Putamen (tissue), 1 donor: Measurements from ENCODE around the gene IGSF9.

ENCODE experiments used
- DNase-seq: peaks from one replicate; pipeline ENCODE4 v3.0.0-alpha.2; 2016; ENCODE audit warnings: low spot score

The IGSF9 gene

GRCh38 chr1:159974350-159974965 is 29.0 kb upstream of the IGSF9 start:
- no peak for DNase-seq

GRCh38 chr1:159973350-159973940 is 28.0 kb upstream of the IGSF9 start:
- no peak for DNase-seq

GRCh38 chr1:159972443-159973205 is 27.2 kb upstream of the IGSF9 start:
- no peak for DNase-seq

GRCh38 chr1:159970932-159971342 is 25.5 kb upstream of the IGSF9 start:
- no peak for DNase-seq

DNA sequence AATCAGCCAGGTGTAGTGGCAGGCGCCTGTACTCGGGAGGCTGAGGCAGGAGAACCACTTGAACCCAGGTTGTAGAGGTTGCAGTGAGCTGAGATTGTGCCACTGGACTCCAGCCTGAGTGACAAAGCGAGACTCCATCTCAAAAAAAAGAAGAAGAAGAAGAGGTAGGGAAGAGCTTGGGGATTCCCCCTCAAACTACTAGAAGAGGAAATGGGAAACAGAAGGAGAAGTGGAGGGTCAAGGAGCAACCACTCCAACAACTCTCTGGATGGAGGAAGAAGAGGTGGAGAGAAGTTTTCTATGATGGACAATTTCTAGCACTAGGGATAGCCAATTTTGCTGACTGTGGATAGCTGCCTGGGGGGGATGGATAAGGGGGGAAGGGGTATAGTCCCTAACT is 23.5 kb upstream of the IGSF9 start:
- no peak for DNase-seq

- DNase-seq, result no peak
Observed at GRCh38 chr1:159965263-159965662, 19.9 kb upstream of the IGSF9 start.

GRCh38 chr1:159964144-159964543 is 18.7 kb upstream of the IGSF9 start:
- no peak for DNase-seq

- DNase-seq, result no peak
Observed at GRCh38 chr1:159962176-159962575, 16.8 kb upstream of the IGSF9 start.

DNA sequence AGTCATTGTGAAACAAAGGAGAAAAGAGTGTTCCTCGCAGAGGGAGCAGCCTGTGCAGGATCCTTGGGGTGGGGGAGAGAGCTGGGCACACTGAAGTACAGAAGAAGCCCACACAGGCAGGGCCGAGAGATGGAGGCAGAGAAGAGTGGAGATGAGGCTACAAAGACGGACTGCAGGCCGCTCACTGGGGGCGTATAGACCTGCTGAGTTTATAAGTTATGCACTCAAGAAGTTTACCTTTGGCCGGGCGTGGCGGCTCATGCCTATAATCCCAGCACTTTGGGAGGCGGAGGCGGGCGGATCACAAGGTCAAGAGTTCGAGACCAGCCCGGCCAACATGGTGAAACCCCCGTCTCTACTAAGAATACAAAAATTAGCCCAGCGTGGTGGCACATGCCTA is 16.2 kb upstream of the IGSF9 start:
- DNase-seq, result no peak

DNA sequence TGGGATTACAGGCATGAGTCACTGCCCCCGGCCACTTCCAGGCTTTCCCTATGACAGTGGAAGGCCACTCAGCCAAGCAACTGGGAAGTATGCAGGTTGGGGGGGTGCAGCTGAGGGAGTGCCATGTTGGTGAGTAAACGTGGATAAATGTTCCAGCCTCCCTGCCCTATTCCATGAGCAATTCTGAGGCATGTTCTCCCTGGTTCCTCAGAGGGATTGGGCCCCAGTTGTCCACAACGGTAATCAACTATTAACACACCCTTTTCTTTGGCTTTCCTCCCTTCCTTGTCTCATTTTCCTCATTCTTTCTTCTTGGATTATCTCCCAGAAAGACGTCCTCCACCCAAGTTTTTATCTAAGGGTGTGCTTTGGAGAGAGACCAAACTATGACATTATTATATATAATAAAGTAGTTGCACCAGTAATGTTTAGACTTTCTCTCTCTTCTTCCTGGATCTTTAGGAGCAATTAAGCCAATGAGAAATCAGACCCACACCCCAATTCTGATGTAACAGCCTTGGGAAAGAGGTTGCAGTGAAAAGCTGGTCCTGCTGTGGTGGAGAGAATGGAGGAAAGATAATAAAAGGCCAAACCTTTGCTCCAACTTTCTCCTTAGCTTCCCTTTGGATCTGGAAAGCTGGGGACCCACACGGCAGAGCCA is 15.4 kb upstream of the IGSF9 start:
- DNase-seq, result no peak

DNA sequence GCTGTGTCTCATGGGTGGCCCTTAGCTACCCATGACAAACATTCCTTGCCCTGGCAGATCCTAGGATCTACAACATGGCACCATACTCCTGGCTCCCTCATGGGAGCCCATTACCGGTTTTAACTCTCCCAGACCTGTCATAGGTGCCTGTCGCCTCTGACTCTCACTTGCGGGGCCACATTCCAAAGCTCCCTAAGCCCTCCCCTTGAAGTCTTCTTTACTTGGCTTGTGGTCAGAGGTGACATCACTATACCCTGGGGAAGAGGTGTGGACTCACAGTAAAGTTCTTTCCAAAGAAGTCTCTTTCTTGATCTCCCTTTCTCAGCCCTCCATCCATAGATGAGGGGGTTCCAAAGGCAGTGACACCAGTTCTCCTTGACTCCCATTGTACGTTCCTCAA is 14.0 kb upstream of the IGSF9 start:
- DNase-seq, result no peak

DNA sequence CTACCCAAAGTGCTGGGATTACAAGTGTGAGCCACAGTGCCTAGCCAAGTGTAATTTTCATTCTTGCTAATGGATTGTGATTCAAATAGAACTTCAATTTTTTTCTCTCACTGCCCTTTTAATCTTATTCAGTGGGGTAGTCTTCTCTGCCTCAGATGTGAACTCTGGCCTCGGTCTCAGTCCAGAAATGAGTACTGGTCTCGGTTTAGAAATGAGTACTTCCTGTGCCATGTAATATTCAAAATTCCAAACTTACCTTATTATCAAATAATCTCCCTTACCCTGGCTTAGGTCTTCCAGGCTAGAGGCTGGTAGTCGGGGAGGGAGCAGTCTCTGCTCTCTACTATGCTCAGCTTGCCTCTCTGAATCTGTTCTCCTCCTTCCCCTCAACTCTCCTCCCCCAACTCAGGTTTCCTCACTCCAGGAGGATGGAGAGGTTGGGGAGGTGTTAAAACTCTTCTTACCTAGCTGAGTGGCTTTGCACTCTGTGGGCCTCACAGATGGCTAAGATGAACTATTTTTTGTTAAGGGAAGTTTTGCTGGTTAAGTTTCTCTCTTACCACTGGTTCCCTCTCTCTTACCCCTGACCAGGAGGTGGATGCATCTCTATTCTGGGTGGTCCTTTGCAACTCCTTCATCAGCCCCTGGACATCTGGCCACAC is 13.4 kb upstream of the IGSF9 start:
- DNase-seq, result no peak

DNA sequence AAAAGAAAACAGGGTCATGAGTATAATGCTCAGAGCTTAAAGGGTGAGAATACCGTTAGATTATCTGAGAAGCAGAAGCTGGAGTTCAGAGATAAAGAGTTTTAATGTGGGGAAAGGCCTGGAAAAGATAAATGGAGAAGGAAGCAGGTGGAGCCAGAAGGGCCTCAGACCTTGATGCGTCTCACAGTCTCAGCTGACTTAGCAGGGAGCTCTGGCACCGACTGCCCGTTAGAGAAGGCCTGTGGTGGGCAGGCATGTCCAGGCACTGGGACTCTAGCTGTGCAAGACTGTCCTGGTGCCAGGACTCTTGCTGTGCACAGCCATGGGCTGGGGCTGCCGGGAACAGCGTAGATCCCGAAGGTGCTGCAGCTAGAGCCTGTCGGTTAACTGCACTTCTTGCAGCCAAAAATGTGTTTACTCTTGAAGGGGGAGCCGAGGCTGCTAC is 12.4 kb upstream of the IGSF9 start:
- DNase-seq, result no peak

GRCh38 chr1:159955456-159955855 is 10.0 kb upstream of the IGSF9 start:
- no peak for DNase-seq

DNA sequence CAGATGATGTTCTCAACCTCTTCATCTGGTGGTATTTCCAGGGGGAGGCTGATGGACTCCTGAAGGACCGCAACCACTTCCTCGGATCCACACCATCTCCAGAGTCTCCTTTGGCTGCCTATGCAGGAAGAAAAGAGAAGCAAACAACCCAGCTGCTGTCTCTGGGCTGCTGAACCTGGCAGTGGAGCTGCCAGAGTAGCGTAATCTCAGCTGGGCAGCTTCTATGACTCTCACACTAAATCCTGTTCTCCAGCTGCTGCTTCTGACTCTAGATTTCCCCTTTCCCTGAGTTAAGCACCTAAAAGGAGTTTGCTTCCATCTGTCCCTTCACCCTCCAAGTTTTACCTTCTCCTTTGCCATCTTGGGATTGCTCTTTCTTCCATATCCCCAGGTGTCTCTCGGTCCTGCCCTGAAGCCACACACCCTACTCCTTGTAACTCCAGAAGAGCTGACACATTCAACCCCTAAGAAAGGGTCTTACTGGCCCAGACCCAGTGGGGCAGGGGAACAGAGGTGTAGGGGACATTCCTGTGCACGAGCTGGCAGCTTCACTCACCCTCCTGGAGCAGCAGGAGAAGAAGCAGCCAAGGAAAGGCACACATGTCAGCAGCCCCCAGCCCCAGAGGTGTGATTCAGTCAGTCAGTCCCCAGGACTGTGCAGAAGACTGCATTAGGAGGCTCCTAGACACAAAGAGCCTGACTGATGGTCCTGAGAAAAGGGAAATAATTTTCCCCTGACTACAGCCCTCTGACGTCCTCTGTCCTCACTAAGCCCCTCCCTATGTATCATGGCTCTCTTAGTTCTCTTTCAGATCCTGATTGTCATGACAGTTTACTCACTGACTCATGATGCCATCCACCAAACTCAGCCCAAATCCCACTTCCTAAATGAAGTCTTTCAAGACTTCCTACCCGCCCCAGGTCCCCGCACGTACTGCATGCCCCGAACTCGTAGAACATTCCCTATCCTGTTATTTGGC is 8.4 kb upstream of the IGSF9 start, which contains the start of gene SLAMF9:
SLAMF9 (minus strand) TSS at position 702 of the 980 bp plus-strand sequence; CDS start at position 602, 100 bp downstream.
- DNase-seq, result no peak

DNA sequence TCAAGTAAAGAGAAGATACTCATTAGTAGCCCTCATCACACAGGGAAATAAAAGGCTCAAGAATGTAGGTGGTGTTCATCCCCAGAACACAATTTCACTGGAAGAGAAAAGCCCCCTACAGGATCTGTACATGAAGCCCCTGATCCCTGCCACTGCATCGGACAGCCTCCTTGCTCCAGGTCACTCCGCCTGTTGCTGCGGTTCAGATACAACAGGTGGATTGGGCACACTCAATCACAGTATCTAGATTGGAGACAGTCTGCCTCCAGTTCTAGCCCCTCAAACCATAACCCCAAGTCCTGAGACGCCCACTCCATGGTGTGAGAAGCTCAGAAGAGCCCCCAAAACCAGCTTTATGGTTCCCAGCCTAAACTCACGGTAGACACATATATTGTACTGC is 7.5 kb upstream of the IGSF9 start:
- no peak for DNase-seq

GRCh38 chr1:159951551-159951950 is 6.1 kb upstream of the IGSF9 start:
- no peak for DNase-seq

GRCh38 chr1:159951016-159951415 is 5.6 kb upstream of the IGSF9 start:
- DNase-seq, result no peak

GRCh38 chr1:159949981-159950381 is 4.6 kb upstream of the IGSF9 start:
- no peak for DNase-seq

GRCh38 chr1:159949123-159949522 is 3.7 kb upstream of the IGSF9 start:
- DNase-seq, result no peak

GRCh38 chr1:159947942-159948341 is 2.5 kb upstream of the IGSF9 start:
- no peak for DNase-seq
